Esophagus squamous epithelium (tissue), 4 donors: Measurements from ENCODE around the gene CRYZL1.

Experiments used
- CTCF ChIP-seq, 6 experiments: fragments of 450-650 bp in 4 of 6; fragments of 200-600 bp in 2 of 6; sonication (generic) in 2 of 6; IDR thresholded peaks; one replicate each; pipeline ENCODE4 v1.5.1; 2016 to 2019; ENCODE audit warnings: antibody characterized with exemption in 6 of 6, mild to moderate bottlenecking in 4 of 6, moderate library complexity in 4 of 6
- POLR2A ChIP-seq, 4 donors: fragments of 450-650 bp; IDR thresholded peaks; one replicate each; pipeline ENCODE4 v1.6.1; 2017; ENCODE audit warnings: antibody characterized with exemption in 4 of 4, mild to moderate bottlenecking in 4 of 4, moderate library complexity in 3 of 4

DNA sequence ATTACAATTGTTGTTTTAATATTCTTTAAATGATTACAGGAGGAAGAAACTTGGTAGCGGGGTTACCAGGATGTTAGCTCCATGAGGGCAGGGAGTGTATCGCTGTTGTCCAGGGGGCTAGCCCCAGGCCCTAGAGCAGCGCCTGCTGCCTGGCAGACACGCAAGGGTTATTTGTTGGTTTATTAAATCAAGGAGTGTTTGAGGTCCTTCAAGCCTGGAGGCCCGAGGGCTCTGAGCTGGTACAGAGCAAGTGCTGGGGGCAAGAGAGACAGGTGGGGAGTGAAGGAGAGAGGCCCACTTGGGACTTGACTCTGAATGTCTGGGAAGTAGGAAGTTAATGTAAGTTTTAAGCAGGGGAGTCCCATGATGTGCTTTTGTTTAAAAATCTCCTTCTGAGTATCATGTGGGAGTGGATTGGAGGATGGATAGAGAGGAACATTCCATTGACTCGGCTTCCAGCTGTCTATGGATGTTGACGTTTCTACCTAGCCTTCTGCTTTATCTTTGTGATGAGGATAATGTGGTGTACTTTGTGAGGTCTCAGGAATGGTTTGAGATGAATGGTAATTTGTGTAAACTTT, 9.5 kb upstream of the CRYZL1 start:
- TF ChIP-seq CTCF (IDR thresholded peaks at IDR 0.05) (no peak), POLR2A (IDR thresholded peaks at IDR 0.05) (no peak)
